HepG2 (cell line): ENCODE measurements around the gene PCIF1. TPM values are rescaled to one million over a fixed set of nuclear protein-coding genes. Genes with fewer than 3 reads are reported as not detected.
A peak's percentile ranks its signal among the peaks of the same experiment; 100 is the strongest.

Experiments
- CENPT ChIP-seq: sonication (generic); formaldehyde crosslinking; IDR thresholded peaks from 2 replicates; pipeline ENCODE4 v1.8.0; 2022; ENCODE audit warnings: low read depth, mild to moderate bottlenecking, moderate library complexity, missing genetic modification reagents
- HDAC6 ChIP-seq: fragments of 200-600 bp; sonication (generic); IDR thresholded peaks from 2 replicates; pipeline ENCODE4 v1.7.0; 2017; ENCODE audit warnings: mild to moderate bottlenecking, antibody characterized with exemption, low read length, low read depth
- ISL2 ChIP-seq: sonication (generic); formaldehyde crosslinking; IDR thresholded peaks from 2 replicates; pipeline ENCODE4 v1.5.0; 2020; ENCODE audit warnings: missing genetic modification reagents
- KDM3A ChIP-seq: IDR thresholded peaks from 2 replicates; pipeline ENCODE4 v1.6.1; 2018; ENCODE audit warnings: low read depth, missing compliant biosample characterization
- KLF9 ChIP-seq: IDR thresholded peaks from 2 replicates; pipeline ENCODE4 v1.6.1; 2016; ENCODE audit warnings: low read depth
- MBD4 ChIP-seq: IDR thresholded peaks from 2 replicates; pipeline ENCODE4 v1.6.1; 2012; ENCODE audit warnings: low read length, inconsistent platforms, borderline replicate concordance
- NFE2L2 ChIP-seq: fragments of 150-350 bp; IDR thresholded peaks from 2 replicates; pipeline ENCODE4 v1.6.1; 2014; ENCODE audit warnings: low read length
- XRCC5 ChIP-seq: fragments of 200-400 bp; formaldehyde crosslinking; optimal IDR thresholded peaks from 2 replicates; pipeline ENCODE3; 2017; ENCODE audit warnings: mild to moderate bottlenecking, low read length
- ZNF317 ChIP-seq: sonication (generic); formaldehyde crosslinking; IDR thresholded peaks from 2 replicates; pipeline ENCODE4 v1.5.0; 2020; ENCODE audit warnings: mild to moderate bottlenecking, missing genetic modification reagents
- ZNF33A ChIP-seq: sonication (generic); formaldehyde crosslinking; IDR thresholded peaks from 2 replicates; pipeline ENCODE4 v1.5.1; 2020; ENCODE audit warnings: missing genetic modification reagents, mild to moderate bottlenecking, moderate library complexity, borderline replicate concordance
- ZNF441 ChIP-seq: sonication (generic); formaldehyde crosslinking; IDR thresholded peaks from 2 replicates; pipeline ENCODE4 v1.7.0; 2021; ENCODE audit warnings: missing genetic modification reagents, borderline replicate concordance
- ZNF557 ChIP-seq: sonication (generic); formaldehyde crosslinking; IDR thresholded peaks from 2 replicates; pipeline ENCODE4 v1.4.0; 2020; ENCODE audit warnings: missing genetic modification reagents
- ZNF709 ChIP-seq: sonication (generic); formaldehyde crosslinking; IDR thresholded peaks from 2 replicates; pipeline ENCODE4 v1.5.0; 2020; ENCODE audit warnings: mild to moderate bottlenecking, missing genetic modification reagents
- ZSCAN20 ChIP-seq: sonication (generic); formaldehyde crosslinking; IDR thresholded peaks from 2 replicates; pipeline ENCODE4 v1.4.0; 2020; ENCODE audit warnings: missing genetic modification reagents, mild to moderate bottlenecking, borderline replicate concordance
- polyA plus RNA-seq, 8 experiments: library from polyadenylated mRNA; depleted of rRNA in 3 of 8; stranded (reverse) in 7 of 8; unstranded in 1 of 8; fragments of >200 nt; fragmentation: Illumina TruSeq in 4 of 8; extraction: Trizol in 4 of 8; gene quantifications; 2 replicates each; pipeline versions ENCODE4 v1.2.1 to v1.2.3, GENCODE V29; 2011 to 2016; ENCODE audit warnings: low read depth in 4 of 8, missing spikeins in 1 of 8, mixed read lengths in 1 of 8; ENCODE audit not compliant: insufficient read depth in 1 of 8
- total RNA-seq, 5 experiments: library from RNA; depleted of rRNA; stranded (reverse); fragments of >200 nt; fragmentation: Illumina TruSeq; extraction: Trizol; gene quantifications; 2 replicates each; pipeline ENCODE4 v1.2.3, GENCODE V29; 2016; ENCODE audit warnings: low read depth in 1 of 5
- TF ChIP-seq, protein P1 (sequence below): sonication (generic); formaldehyde crosslinking; IDR thresholded peaks from 2 replicates; pipeline ENCODE4 v1.4.0; 2020; ENCODE audit warnings: missing genetic modification reagents
- TF ChIP-seq, protein P2 (sequence below): sonication (generic); formaldehyde crosslinking; IDR thresholded peaks from 2 replicates; pipeline ENCODE4 v1.4.0; 2020; ENCODE audit warnings: missing genetic modification reagents
- TF ChIP-seq, protein P3 (sequence below): sonication (generic); formaldehyde crosslinking; IDR thresholded peaks from 2 replicates; pipeline ENCODE4 v1.4.0; 2020; ENCODE audit warnings: missing genetic modification reagents
- TF ChIP-seq, protein P4 (sequence below): sonication (generic); formaldehyde crosslinking; IDR thresholded peaks from 2 replicates; pipeline ENCODE4 v1.5.0; 2020; ENCODE audit warnings: missing genetic modification reagents
- TF ChIP-seq, protein P5 (sequence below): IDR thresholded peaks from 2 replicates; pipeline ENCODE4 v1.6.1; 2016

The PCIF1 gene
- total and polyA plus RNA-seq, 2 of the 13 experiments (the other 11 are each of a cell fraction or from before 2014, with no cell fraction given): 20.9 to 24.4 TPM

DNA sequence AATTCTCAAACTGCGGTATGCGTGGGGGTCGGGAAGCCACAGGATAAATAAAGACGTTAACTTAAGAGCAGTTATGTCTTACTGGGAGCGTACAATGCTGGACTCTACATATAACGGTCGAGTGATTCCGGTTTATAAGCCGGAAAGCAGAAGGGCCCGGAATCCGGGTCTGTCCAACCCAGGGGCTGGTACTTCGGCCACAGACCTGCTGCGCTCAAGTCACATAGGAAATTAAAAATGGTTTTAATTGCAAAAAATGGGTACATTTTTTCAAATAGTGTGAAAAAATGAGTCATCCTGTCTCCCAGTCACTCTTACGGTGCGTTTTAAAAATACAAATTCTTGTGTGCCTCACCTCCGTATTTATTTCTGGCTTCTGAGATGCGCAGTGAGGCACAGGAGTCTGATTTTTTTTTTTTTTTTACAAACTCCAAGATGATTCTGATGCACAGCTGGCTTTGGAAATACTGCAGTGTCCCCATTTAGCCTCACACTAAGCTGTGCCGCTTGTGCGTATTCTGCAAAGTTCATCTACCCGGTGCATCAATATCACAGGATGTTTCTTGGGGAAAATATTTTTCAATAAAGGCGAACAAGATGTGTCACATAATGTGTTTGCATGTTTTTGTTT is 1.0 kb downstream of the PCIF1 start (continued):
- TF ChIP-seq KDM3A: 0 out of 2 replicates have a peak, but pooled peaks have one; percentile 57
- TF ChIP-seq CENPT (CRISPR knock-in tag): no peak
- TF ChIP-seq NFE2L2: no peak
- TF ChIP-seq, protein P1, sequence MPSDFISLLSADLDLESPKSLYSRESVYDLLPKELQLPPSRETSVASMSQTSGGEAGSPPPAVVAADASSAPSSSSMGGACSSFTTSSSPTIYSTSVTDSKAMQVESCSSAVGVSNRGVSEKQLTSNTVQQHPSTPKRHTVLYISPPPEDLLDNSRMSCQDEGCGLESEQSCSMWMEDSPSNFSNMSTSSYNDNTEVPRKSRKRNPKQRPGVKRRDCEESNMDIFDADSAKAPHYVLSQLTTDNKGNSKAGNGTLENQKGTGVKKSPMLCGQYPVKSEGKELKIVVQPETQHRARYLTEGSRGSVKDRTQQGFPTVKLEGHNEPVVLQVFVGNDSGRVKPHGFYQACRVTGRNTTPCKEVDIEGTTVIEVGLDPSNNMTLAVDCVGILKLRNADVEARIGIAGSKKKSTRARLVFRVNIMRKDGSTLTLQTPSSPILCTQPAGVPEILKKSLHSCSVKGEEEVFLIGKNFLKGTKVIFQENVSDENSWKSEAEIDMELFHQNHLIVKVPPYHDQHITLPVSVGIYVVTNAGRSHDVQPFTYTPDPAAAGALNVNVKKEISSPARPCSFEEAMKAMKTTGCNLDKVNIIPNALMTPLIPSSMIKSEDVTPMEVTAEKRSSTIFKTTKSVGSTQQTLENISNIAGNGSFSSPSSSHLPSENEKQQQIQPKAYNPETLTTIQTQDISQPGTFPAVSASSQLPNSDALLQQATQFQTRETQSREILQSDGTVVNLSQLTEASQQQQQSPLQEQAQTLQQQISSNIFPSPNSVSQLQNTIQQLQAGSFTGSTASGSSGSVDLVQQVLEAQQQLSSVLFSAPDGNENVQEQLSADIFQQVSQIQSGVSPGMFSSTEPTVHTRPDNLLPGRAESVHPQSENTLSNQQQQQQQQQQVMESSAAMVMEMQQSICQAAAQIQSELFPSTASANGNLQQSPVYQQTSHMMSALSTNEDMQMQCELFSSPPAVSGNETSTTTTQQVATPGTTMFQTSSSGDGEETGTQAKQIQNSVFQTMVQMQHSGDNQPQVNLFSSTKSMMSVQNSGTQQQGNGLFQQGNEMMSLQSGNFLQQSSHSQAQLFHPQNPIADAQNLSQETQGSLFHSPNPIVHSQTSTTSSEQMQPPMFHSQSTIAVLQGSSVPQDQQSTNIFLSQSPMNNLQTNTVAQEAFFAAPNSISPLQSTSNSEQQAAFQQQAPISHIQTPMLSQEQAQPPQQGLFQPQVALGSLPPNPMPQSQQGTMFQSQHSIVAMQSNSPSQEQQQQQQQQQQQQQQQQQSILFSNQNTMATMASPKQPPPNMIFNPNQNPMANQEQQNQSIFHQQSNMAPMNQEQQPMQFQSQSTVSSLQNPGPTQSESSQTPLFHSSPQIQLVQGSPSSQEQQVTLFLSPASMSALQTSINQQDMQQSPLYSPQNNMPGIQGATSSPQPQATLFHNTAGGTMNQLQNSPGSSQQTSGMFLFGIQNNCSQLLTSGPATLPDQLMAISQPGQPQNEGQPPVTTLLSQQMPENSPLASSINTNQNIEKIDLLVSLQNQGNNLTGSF (CRISPR knock-in tag): 0 out of 2 replicates have a peak, but pooled peaks have one; percentile 21
- TF ChIP-seq ZNF557 (CRISPR knock-in tag): peak; percentile 74; the same call in 1 of the 2 replicates
- TF ChIP-seq, protein P2, sequence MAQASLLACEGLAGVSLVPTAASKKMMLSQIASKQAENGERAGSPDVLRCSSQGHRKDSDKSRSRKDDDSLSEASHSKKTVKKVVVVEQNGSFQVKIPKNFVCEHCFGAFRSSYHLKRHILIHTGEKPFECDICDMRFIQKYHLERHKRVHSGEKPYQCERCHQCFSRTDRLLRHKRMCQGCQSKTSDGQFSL (CRISPR knock-in tag): no peak
- TF ChIP-seq ZNF33A (CRISPR knock-in tag): peak; percentile 39; the same call in 1 of the 2 replicates
- TF ChIP-seq, protein P3, sequence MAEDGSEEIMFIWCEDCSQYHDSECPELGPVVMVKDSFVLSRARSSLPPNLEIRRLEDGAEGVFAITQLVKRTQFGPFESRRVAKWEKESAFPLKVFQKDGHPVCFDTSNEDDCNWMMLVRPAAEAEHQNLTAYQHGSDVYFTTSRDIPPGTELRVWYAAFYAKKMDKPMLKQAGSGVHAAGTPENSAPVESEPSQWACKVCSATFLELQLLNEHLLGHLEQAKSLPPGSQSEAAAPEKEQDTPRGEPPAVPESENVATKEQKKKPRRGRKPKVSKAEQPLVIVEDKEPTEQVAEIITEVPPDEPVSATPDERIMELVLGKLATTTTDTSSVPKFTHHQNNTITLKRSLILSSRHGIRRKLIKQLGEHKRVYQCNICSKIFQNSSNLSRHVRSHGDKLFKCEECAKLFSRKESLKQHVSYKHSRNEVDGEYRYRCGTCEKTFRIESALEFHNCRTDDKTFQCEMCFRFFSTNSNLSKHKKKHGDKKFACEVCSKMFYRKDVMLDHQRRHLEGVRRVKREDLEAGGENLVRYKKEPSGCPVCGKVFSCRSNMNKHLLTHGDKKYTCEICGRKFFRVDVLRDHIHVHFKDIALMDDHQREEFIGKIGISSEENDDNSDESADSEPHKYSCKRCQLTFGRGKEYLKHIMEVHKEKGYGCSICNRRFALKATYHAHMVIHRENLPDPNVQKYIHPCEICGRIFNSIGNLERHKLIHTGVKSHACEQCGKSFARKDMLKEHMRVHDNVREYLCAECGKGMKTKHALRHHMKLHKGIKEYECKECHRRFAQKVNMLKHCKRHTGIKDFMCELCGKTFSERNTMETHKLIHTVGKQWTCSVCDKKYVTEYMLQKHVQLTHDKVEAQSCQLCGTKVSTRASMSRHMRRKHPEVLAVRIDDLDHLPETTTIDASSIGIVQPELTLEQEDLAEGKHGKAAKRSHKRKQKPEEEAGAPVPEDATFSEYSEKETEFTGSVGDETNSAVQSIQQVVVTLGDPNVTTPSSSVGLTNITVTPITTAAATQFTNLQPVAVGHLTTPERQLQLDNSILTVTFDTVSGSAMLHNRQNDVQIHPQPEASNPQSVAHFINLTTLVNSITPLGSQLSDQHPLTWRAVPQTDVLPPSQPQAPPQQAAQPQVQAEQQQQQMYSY (CRISPR knock-in tag): peak; percentile 83
- 0 out of 2 replicates have a peak, but pooled peaks have one; percentile 16 for TF ChIP-seq ZNF317 (CRISPR knock-in tag)
- no peak for TF ChIP-seq MBD4
- peak; percentile 0 for TF ChIP-seq XRCC5
- TF ChIP-seq, protein P4, sequence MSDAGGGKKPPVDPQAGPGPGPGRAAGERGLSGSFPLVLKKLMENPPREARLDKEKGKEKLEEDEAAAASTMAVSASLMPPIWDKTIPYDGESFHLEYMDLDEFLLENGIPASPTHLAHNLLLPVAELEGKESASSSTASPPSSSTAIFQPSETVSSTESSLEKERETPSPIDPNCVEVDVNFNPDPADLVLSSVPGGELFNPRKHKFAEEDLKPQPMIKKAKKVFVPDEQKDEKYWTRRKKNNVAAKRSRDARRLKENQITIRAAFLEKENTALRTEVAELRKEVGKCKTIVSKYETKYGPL (CRISPR knock-in tag): 0 out of 2 replicates have a peak, but pooled peaks have one; percentile 37
- no peak; the same call in 1 of the 2 replicates for TF ChIP-seq ZSCAN20 (CRISPR knock-in tag)
- TF ChIP-seq ZNF441 (CRISPR knock-in tag): peak; percentile 44; the same call in 1 of the 2 replicates
- TF ChIP-seq, protein P5, sequence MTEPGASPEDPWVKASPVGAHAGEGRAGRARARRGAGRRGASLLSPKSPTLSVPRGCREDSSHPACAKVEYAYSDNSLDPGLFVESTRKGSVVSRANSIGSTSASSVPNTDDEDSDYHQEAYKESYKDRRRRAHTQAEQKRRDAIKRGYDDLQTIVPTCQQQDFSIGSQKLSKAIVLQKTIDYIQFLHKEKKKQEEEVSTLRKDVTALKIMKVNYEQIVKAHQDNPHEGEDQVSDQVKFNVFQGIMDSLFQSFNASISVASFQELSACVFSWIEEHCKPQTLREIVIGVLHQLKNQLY: no peak; the same call in 1 of the 2 replicates
- TF ChIP-seq KLF9 (CRISPR knock-in tag): no peak
- no peak for TF ChIP-seq HDAC6
- TF ChIP-seq ISL2 (CRISPR knock-in tag): peak; percentile 42; the same call in 1 of the 2 replicates
- 0 out of 2 replicates have a peak, but pooled peaks have one; percentile 2 for TF ChIP-seq ZNF709 (CRISPR knock-in tag)
